Ovary (tissue), 3 donors: ENCODE results near the gene GTSF1L.

Experiments
- EP300 ChIP-seq: sonication (generic); formaldehyde crosslinking; IDR thresholded peaks from one replicate; pipeline ENCODE4 v1.6.1; 2017; ENCODE audit warnings: antibody characterized with exemption
- POLR2A ChIP-seq: fragments of 450-650 bp; IDR thresholded peaks from one replicate; pipeline ENCODE4 v1.6.1; 2017; ENCODE audit warnings: antibody characterized with exemption, mild to moderate bottlenecking, moderate library complexity
- TF ChIP-seq, protein P1 (sequence below), 3 donors: fragments of 450-650 bp in 2 of 3; fragments of 200-600 bp in 1 of 3; IDR thresholded peaks; one replicate each; pipeline versions ENCODE4 v1.5.1 to v1.8.0; 2016 to 2022; ENCODE audit warnings: antibody characterized with exemption in 3 of 3, mild to moderate bottlenecking in 1 of 3
- donor health status: DM: no; HTN: no; CAD: no.

GRCh38 chr20:43682446-43682845, 44.4 kb downstream of the GTSF1L start:
- TF ChIP-seq, protein P1, sequence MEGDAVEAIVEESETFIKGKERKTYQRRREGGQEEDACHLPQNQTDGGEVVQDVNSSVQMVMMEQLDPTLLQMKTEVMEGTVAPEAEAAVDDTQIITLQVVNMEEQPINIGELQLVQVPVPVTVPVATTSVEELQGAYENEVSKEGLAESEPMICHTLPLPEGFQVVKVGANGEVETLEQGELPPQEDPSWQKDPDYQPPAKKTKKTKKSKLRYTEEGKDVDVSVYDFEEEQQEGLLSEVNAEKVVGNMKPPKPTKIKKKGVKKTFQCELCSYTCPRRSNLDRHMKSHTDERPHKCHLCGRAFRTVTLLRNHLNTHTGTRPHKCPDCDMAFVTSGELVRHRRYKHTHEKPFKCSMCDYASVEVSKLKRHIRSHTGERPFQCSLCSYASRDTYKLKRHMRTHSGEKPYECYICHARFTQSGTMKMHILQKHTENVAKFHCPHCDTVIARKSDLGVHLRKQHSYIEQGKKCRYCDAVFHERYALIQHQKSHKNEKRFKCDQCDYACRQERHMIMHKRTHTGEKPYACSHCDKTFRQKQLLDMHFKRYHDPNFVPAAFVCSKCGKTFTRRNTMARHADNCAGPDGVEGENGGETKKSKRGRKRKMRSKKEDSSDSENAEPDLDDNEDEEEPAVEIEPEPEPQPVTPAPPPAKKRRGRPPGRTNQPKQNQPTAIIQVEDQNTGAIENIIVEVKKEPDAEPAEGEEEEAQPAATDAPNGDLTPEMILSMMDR (IDR thresholded peaks at IDR 0.05) = no peak
- TF ChIP-seq POLR2A (no peak), EP300 (no peak)
